Central memory CD8-positive, alpha-beta T cell (primary cell): ENCODE measurements around the gene BACE1-AS.
"Not testable (repeated sequence)": the region's sequence is repeated elsewhere in the genome, so short reads cannot be mapped to it uniquely, and the experiment has no call there.

ENCODE experiments used
- ATAC-seq: fragments of 150-1000 bp; cut with Tn5 transposase; replicated peaks from 2 replicates; pipeline ENCODE4 v1.10.0; 2022; ENCODE audit warnings: mild to moderate bottlenecking, moderate FRiP score, moderate number of reproducible peaks; ENCODE audit not compliant: poor library complexity, severe bottlenecking; ENCODE audit errors: extremely low read depth
- DNase-seq, 2 donors: peaks; one replicate each; pipeline ENCODE4 v3.0.0; 2021; ENCODE audit warnings: low spot score in 2 of 2
- H3K27ac Mint-ChIP-seq: one replicate; pipeline ENCODE4 v1.8.0; 2022; ENCODE audit warnings: low read depth, mild to moderate bottlenecking, moderate library complexity, mixed read lengths
- H3K27me3 Mint-ChIP-seq: one replicate; pipeline ENCODE4 v1.8.0; 2022; ENCODE audit warnings: mixed read lengths
- H3K36me3 Mint-ChIP-seq: one replicate; pipeline ENCODE4 v1.8.0; 2022; ENCODE audit warnings: mild to moderate bottlenecking, moderate library complexity, mixed read lengths; ENCODE audit not compliant: insufficient read depth
- H3K4me1 Mint-ChIP-seq: one replicate; pipeline ENCODE4 v1.8.0; 2022; ENCODE audit warnings: mixed read lengths
- H3K4me3 Mint-ChIP-seq: one replicate; pipeline ENCODE4 v1.8.0; 2022; ENCODE audit warnings: mild to moderate bottlenecking, moderate library complexity, mixed read lengths
- H3K9me3 Mint-ChIP-seq: one replicate; pipeline ENCODE4 v1.8.0; 2022; ENCODE audit warnings: mixed read lengths

Gene BACE1-AS

GRCh38 chr11:117315285-117316196 is 24.4 kb downstream of the BACE1-AS start:
- Mint-ChIP-seq H3K27me3 (peaks cover 57% of the 10 kb centered on the region), H3K4me3 (peak overlapping the region; percentile 62), H3K4me1 (peaks cover 12% of the 10 kb centered on the region), H3K27ac (no peak overlapping the region), H3K9me3 (no peaks in the 10 kb centered on the region), H3K36me3 (peaks cover 2% of the 10 kb centered on the region)
- ATAC-seq (peak; percentile 64), DNase-seq (no peak)

- Mint-ChIP-seq H3K36me3 (peaks cover 2% of the 10 kb centered on the region), H3K27ac (no peak within 1 kb of the TSS), H3K27me3 (peaks cover 57% of the 10 kb centered on the region)
Measured at GRCh38 chr11:117316197-117316961, 25.2 kb downstream of the BACE1-AS start, which contains the start of gene BACE1. BACE1 (minus strand) TSS chr11:117316256; CDS start chr11:117315795, 461 bp downstream.

DNA sequence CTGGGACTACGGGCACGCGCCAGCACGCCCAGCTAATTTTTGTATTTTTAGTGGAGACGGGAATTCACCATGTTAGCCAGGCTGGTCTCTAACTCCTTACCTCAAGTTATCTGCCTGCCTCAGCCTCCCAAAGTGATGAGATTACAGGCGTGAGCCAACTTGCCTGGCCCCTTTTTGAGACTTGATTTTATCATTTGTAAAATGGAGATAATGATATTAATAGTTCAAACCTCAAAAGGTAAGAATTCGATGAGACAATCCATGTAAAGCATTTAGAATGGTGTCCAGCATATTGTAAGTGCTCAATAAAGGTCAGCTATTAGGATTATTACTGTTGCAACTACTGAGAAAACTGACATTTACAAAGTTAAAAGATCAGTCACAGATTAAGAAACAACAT is 27.6 kb downstream of the BACE1-AS start:
- peaks cover under 1% of the 10 kb centered on the region for H3K36me3 Mint-ChIP-seq
- peaks cover 39% of the 10 kb centered on the region for H3K27me3 Mint-ChIP-seq
- no peak overlapping the region for H3K4me3 Mint-ChIP-seq
- no peak overlapping the region for H3K27ac Mint-ChIP-seq
- no peaks in the 10 kb centered on the region for H3K9me3 Mint-ChIP-seq
- ATAC-seq, result no peak
- peaks cover 12% of the 10 kb centered on the region for H3K4me1 Mint-ChIP-seq
- DNase-seq, result no peak

More at GRCh38 chr11:117316197-117316961, 25.2 kb downstream of the BACE1-AS start, which contains the start of gene BACE1:
- DNase-seq (no peak), ATAC-seq (no peak)
- Mint-ChIP-seq H3K9me3 (no peaks in the 10 kb centered on the region), H3K4me3 (peak within 1 kb of the TSS; percentile 62), H3K4me1 (peaks cover 12% of the 10 kb centered on the region)

DNA sequence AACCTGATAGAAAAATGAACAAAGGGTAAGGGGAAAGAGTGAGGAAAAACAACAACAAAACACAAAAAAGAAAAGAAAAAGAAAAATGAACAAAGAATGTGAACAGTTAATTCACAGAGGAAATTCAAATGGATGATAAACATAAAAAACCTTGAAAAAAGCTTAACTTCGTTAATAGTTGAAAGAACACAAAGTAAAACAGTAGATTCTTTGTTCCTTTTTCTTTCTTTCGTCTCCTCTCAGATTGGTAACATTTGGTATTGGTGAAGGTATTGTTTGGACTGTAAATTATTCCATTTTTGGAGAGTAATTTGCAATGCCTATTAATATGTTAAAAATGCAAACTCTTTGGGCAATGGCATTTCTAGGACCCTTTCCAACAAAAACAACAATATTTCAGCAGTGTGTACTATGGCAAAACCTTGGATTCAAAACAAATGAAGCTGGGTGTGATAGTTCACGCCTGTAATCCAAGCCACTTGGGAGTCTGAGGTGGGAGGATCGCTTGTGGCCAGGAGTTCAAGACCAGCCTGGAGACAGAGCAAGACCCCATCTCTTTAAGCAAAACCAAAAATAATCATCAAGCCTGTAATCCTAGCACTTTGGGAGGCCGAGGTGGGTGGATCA is 28.2 kb downstream of the BACE1-AS start:
- ATAC-seq, result no peak
- H3K4me1 Mint-ChIP-seq, result peaks cover 10% of the 10 kb centered on the region

GRCh38 chr11:117327255-117327566 is 36.1 kb downstream of the BACE1-AS start:
- H3K9me3 Mint-ChIP-seq, ATAC-seq, H3K4me3 Mint-ChIP-seq, H3K27me3 Mint-ChIP-seq, H3K36me3 Mint-ChIP-seq, H3K27ac Mint-ChIP-seq, DNase-seq: not testable (repeated sequence)
- H3K4me1 Mint-ChIP-seq, result peaks cover 17% of the 10 kb centered on the region

More for the DNA sequence above, 28.2 kb downstream of the BACE1-AS start:
- Mint-ChIP-seq H3K9me3 (no peaks in the 10 kb centered on the region), H3K27ac (no peak overlapping the region), H3K4me3 (no peak overlapping the region), H3K36me3 (no peaks in the 10 kb centered on the region), H3K27me3 (peaks cover 33% of the 10 kb centered on the region)
- DNase-seq, result no peak

- ATAC-seq (peak; percentile 97), DNase-seq (peak; percentile 88 to 92)
- H3K36me3 Mint-ChIP-seq, result no peaks in the 10 kb centered on the region
- no peaks in the 10 kb centered on the region for H3K27me3 Mint-ChIP-seq
- no peak within 1 kb of the TSS for H3K4me3 Mint-ChIP-seq
- H3K27ac Mint-ChIP-seq, result no peak within 1 kb of the TSS
- H3K4me1 Mint-ChIP-seq, result peaks cover 18% of the 10 kb centered on the region
- H3K9me3 Mint-ChIP-seq, result no peaks in the 10 kb centered on the region
Measured at GRCh38 chr11:117327567-117328374, 36.6 kb downstream of the BACE1-AS start, which contains the start of gene CEP164. CEP164 (plus strand) TSS chr11:117327854; CDS start chr11:117338587, 10,733 bp downstream.

GRCh38 chr11:117328375-117329010 is 37.3 kb downstream of the BACE1-AS start:
- Mint-ChIP-seq H3K36me3 (no peaks in the 10 kb centered on the region), H3K4me3 (no peak overlapping the region), H3K4me1 (peaks cover 18% of the 10 kb centered on the region), H3K27ac (no peak overlapping the region), H3K27me3 (no peaks in the 10 kb centered on the region), H3K9me3 (no peaks in the 10 kb centered on the region)
- ATAC-seq, result no peak
- no peak for DNase-seq

- no peak for DNase-seq
- no peaks in the 10 kb centered on the region for H3K9me3 Mint-ChIP-seq
- no peak overlapping the region for H3K4me3 Mint-ChIP-seq
- peaks cover 34% of the 10 kb centered on the region for H3K4me1 Mint-ChIP-seq
- no peak for ATAC-seq
- no peak overlapping the region for H3K27ac Mint-ChIP-seq
- H3K36me3 Mint-ChIP-seq, result peaks cover 6% of the 10 kb centered on the region
- no peaks in the 10 kb centered on the region for H3K27me3 Mint-ChIP-seq
Measured at GRCh38 chr11:117332843-117333242, 41.7 kb downstream of the BACE1-AS start.

GRCh38 chr11:117333917-117334316 is 42.8 kb downstream of the BACE1-AS start:
- ATAC-seq (no peak), DNase-seq (no peak)
- Mint-ChIP-seq H3K36me3 (peaks cover 11% of the 10 kb centered on the region), H3K4me1 (peaks cover 38% of the 10 kb centered on the region), H3K9me3 (no peaks in the 10 kb centered on the region), H3K27ac (peak overlapping the region; percentile 38), H3K4me3 (no peak overlapping the region), H3K27me3 (no peaks in the 10 kb centered on the region)

DNA sequence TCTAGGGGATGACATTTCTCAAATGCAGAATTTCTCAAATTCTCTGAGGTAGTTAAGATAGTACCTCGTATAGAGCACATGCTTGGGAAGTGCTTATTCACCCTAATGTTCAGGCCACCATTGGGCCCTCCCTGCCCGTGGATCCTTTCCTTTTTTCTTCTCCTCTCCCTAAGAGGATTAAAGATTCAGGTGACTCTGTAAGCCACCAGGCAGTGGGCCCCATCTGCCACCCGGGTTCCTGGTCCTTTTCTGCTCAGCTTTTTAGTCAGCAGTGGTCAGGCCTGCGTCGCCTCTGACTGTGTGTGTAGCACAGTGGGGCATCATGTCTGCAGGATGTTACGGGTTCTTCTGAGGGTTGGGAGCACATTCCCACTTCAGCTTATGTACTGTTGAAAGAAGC is 43.8 kb downstream of the BACE1-AS start:
- H3K27me3 Mint-ChIP-seq, result no peaks in the 10 kb centered on the region
- no peaks in the 10 kb centered on the region for H3K9me3 Mint-ChIP-seq
- ATAC-seq (no peak), DNase-seq (no peak)
- H3K4me3 Mint-ChIP-seq, result no peak overlapping the region
- peaks cover 36% of the 10 kb centered on the region for H3K4me1 Mint-ChIP-seq
- H3K36me3 Mint-ChIP-seq, result peaks cover 17% of the 10 kb centered on the region
- no peak overlapping the region for H3K27ac Mint-ChIP-seq

DNA sequence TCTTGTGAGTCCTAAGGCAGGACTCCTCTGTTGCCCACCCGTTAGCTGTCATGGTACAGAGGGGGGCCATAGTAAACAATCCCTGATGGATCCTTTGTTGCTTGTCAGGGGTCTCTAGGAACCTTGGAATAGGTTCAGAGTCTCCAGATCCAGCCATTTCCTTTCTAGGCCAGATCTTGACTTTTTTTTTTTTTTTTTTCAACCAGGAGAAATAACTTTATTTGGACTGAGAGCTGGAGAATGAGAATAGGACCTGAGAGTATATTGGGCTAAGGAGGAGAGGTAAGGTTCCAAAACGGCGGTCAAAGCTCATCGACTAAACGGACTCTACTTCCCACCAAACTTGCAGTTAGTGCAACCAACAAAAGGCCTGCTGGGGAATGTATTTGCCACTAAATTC is 44.3 kb downstream of the BACE1-AS start:
- H3K27ac Mint-ChIP-seq, result no peak overlapping the region
- peaks cover 18% of the 10 kb centered on the region for H3K36me3 Mint-ChIP-seq

More for the DNA sequence above, 44.3 kb downstream of the BACE1-AS start:
- H3K9me3 Mint-ChIP-seq, result no peaks in the 10 kb centered on the region
- no peaks in the 10 kb centered on the region for H3K27me3 Mint-ChIP-seq
- no peak overlapping the region for H3K4me3 Mint-ChIP-seq
- H3K4me1 Mint-ChIP-seq, result peaks cover 32% of the 10 kb centered on the region
- ATAC-seq, result no peak
- no peak for DNase-seq
